GM23338 (cell line): ENCODE measurements around the gene KLHL18. TPM values are rescaled to one million over a fixed set of nuclear protein-coding genes. Genes with fewer than 3 reads are reported as not detected.

Experiments used
- ATAC-seq: fragments of 200-7000 bp; cut with Tn5 transposase; 3 replicates; pipeline ENCODE4 v1.9.1; 2020
- DNase-seq: peaks from one replicate; pipeline ENCODE4 v3.0.0-alpha.2; 2015; ENCODE audit warnings: low spot score
- H2AFZ ChIP-seq: fragments of 200-600 bp; sonication (generic); 2 replicates; pipeline ENCODE4 v1.8.0; 2016; ENCODE audit warnings: antibody characterized with exemption, mild to moderate bottlenecking, moderate library complexity
- H3F3A ChIP-seq: fragments of 200-600 bp; sonication (generic); replicated peaks from 2 replicates; pipeline ENCODE4 v1.8.0; 2017; ENCODE audit warnings: antibody characterized with exemption, mixed run types, low read depth
- H3K27ac ChIP-seq: fragments of 200-600 bp; sonication (generic); 2 replicates; pipeline ENCODE4 v1.6.1; 2016; ENCODE audit warnings: low read depth
- H3K27me3 ChIP-seq: fragments of 200-600 bp; sonication (generic); 2 replicates; pipeline ENCODE4 v1.8.0; 2016; ENCODE audit warnings: mild to moderate bottlenecking, mixed run types, moderate library complexity; ENCODE audit not compliant: insufficient read depth
- H3K36me3 ChIP-seq: fragments of 200-600 bp; sonication (generic); 2 replicates; pipeline ENCODE4 v1.8.0; 2016; ENCODE audit warnings: mild to moderate bottlenecking; ENCODE audit not compliant: insufficient read depth
- H3K4me1 ChIP-seq: fragments of 200-600 bp; sonication (generic); 2 replicates; pipeline ENCODE4 v1.8.0; 2016; ENCODE audit warnings: mild to moderate bottlenecking, moderate library complexity; ENCODE audit not compliant: insufficient read depth
- H3K4me2 ChIP-seq: fragments of 200-600 bp; sonication (generic); 2 replicates; pipeline ENCODE4 v1.7.1; 2017; ENCODE audit warnings: mixed run types
- H3K4me3 ChIP-seq: fragments of 200-600 bp; sonication (generic); 2 replicates; pipeline ENCODE4 v1.6.1; 2016; ENCODE audit warnings: mixed run types
- H3K79me2 ChIP-seq: fragments of 200-600 bp; sonication (generic); replicated peaks from 2 replicates; pipeline ENCODE4 v1.8.0; 2017; ENCODE audit warnings: mild to moderate bottlenecking; ENCODE audit not compliant: insufficient read depth
- H3K9me2 ChIP-seq: fragments of 200-600 bp; sonication (generic); 2 replicates; pipeline ENCODE4 v1.8.0; 2017; ENCODE audit not compliant: insufficient read depth
- H4K20me1 ChIP-seq: fragments of 200-600 bp; sonication (generic); replicated peaks from 2 replicates; pipeline ENCODE4 v1.8.0; 2017; ENCODE audit warnings: mild to moderate bottlenecking; ENCODE audit not compliant: insufficient read depth
- H3K27ac Mint-ChIP-seq: 2 replicates; pipeline ENCODE4 v1.8.0; 2020; ENCODE audit warnings: inconsistent platforms, mild to moderate bottlenecking, moderate library complexity, mixed read lengths
- H3K27me3 Mint-ChIP-seq: 3 replicates; pipeline ENCODE4 v1.8.0; 2022; ENCODE audit warnings: low read depth, mild to moderate bottlenecking, moderate library complexity, mixed read lengths, inconsistent platforms; ENCODE audit not compliant: insufficient read depth, poor library complexity
- H3K36me3 Mint-ChIP-seq: 3 replicates; pipeline ENCODE4 v1.8.0; 2021; ENCODE audit warnings: low read depth, mild to moderate bottlenecking, inconsistent platforms, moderate library complexity, mixed read lengths
- H3K4me1 Mint-ChIP-seq: 3 replicates; pipeline ENCODE4 v1.8.0; 2020; ENCODE audit warnings: mild to moderate bottlenecking, inconsistent platforms, mixed read lengths
- H3K4me3 Mint-ChIP-seq: 3 replicates; pipeline ENCODE4 v1.8.0; 2021; ENCODE audit warnings: moderate library complexity, mild to moderate bottlenecking, inconsistent platforms, mixed read lengths
- H3K9me3 Mint-ChIP-seq: 3 replicates; pipeline ENCODE4 v1.8.0; 2020; ENCODE audit warnings: moderate library complexity, mild to moderate bottlenecking, inconsistent platforms, mixed read lengths
- CREB1 ChIP-seq: fragments of 250-450 bp; sonication (Bioruptor Pico); IDR thresholded peaks from 2 replicates; pipeline ENCODE4 v1.5.0; 2020; ENCODE audit warnings: low read depth, mild to moderate bottlenecking, moderate library complexity
- EZH2 ChIP-seq: fragments of 200-600 bp; sonication (generic); IDR thresholded peaks from one replicate; pipeline ENCODE4 v1.8.0; 2017; ENCODE audit warnings: antibody characterized with exemption, mild to moderate bottlenecking, low read depth; ENCODE audit not compliant: unreplicated experiment
- EZH2phosphoT487 ChIP-seq: fragments of 200-600 bp; sonication (generic); IDR thresholded peaks from one replicate; pipeline ENCODE4 v1.8.1; 2018; ENCODE audit warnings: antibody characterized with exemption; ENCODE audit not compliant: unreplicated experiment
- JUNB ChIP-seq: IDR thresholded peaks from one replicate; pipeline ENCODE4 v1.6.1; 2016; ENCODE audit warnings: antibody characterized with exemption; ENCODE audit not compliant: unreplicated experiment
- NANOG ChIP-seq: IDR thresholded peaks from 2 replicates; pipeline ENCODE4 v1.6.1; 2016; ENCODE audit warnings: antibody characterized with exemption, borderline replicate concordance
- POLR2AphosphoS5 ChIP-seq: IDR thresholded peaks from 2 replicates; pipeline ENCODE4 v1.6.1; 2016; ENCODE audit warnings: antibody characterized with exemption, low read depth
- STAT1 ChIP-seq: IDR thresholded peaks from one replicate; pipeline ENCODE4 v1.6.1; 2016; ENCODE audit warnings: antibody characterized with exemption; ENCODE audit not compliant: unreplicated experiment
- ZNF114 ChIP-seq: fragments of 250-450 bp; sonication (Bioruptor Pico); IDR thresholded peaks from 2 replicates; pipeline ENCODE4 v1.5.0; 2020; ENCODE audit warnings: mild to moderate bottlenecking, moderate library complexity
- ZNF331 ChIP-seq: fragments of 250-450 bp; sonication (Bioruptor Pico); IDR thresholded peaks from 2 replicates; pipeline ENCODE4 v1.5.0; 2020; ENCODE audit warnings: low read depth, mild to moderate bottlenecking, moderate library complexity
- polyA plus RNA-seq: library from polyadenylated mRNA; unstranded; fragments of >200 nt; fragmentation: Nextera tagmentation; extraction: Ambion mirVana; gene quantifications from 2 replicates; pipeline ENCODE4 v1.2.1, GENCODE V29; 2016
- total RNA-seq: library from RNA; depleted of rRNA; stranded (reverse); fragments of >200 nt; shearing (Covaris generic); gene quantifications from 2 replicates; pipeline ENCODE4 v1.2.3, GENCODE V29; 2014
- TF ChIP-seq, protein P1 (sequence below): IDR thresholded peaks from 2 replicates; pipeline ENCODE4 v1.6.1; 2016; ENCODE audit warnings: antibody characterized with exemption
- TF ChIP-seq, protein P2 (sequence below): fragments of 250-450 bp; sonication (Bioruptor Pico); IDR thresholded peaks from 2 replicates; pipeline ENCODE4 v1.5.0; 2020; ENCODE audit warnings: mild to moderate bottlenecking, moderate library complexity
- TF ChIP-seq, protein P3 (sequence below): IDR thresholded peaks from one replicate; pipeline ENCODE4 v1.6.1; 2018; ENCODE audit warnings: antibody characterized with exemption; ENCODE audit not compliant: unreplicated experiment
- TF ChIP-seq, protein P4 (sequence below), 2 experiments: fragments of 200-600 bp in 1 of 2; sonication (generic) in 1 of 2; conservative IDR thresholded peaks; 2 replicates each; pipeline versions ENCODE4 v1.5.1 to v1.6.1; 2016 to 2017; ENCODE audit warnings: antibody characterized with exemption in 2 of 2, low read depth in 2 of 2, mild to moderate bottlenecking in 2 of 2, moderate library complexity in 1 of 2

KLHL18 gene
- total and polyA plus RNA-seq, 2 experiments from 2014 or later: 11.3 to 18.1 TPM

DNA sequence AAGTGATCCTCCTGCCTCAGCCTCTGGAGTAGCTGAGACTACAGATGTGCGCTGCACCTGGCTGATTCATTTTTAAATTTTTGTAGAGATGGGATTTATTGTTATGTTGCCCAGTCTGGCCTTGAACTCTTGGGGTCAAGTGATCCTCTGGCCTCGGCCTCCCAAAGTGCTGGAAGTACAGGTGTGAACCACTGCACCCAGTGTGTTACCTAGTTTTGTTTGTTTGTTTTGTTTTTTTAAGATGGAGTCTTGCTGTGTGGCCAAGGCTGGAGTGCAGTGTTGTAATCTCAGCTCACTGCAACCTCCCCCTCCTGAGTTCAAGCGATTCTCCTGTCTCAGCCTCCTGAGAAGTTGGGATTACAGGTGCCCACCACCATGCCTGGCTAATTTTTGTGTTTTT, 110.2 kb downstream of the KLHL18 start:
- Mint-ChIP-seq H3K27ac (no peak overlapping the region), H3K36me3 (peaks cover 10% of the 10 kb centered on the region; the same call in 2 of the 3 replicates), H3K9me3 (no peaks in the 10 kb centered on the region), H3K4me1 (peaks cover 4% of the 10 kb centered on the region; the same call in 2 of the 3 replicates), H3K4me3 (no peak overlapping the region), H3K27me3 (peaks cover 1% of the 10 kb centered on the region)
- Histone ChIP-seq H3K27ac (no peak overlapping the region), H3F3A (no peaks in the 10 kb centered on the region; the same call in 1 of the 2 replicates), H3K4me3 (no peak overlapping the region), H2AFZ (no peak overlapping the region), H3K9me2 (no peaks in the 10 kb centered on the region), H3K79me2 (peaks cover 64% of the 10 kb centered on the region), H3K36me3 (no peaks in the 10 kb centered on the region; the same call in 1 of the 2 replicates), H4K20me1 (peaks cover 36% of the 10 kb centered on the region), H3K27me3 (no peaks in the 10 kb centered on the region), H3K4me2 (no peak overlapping the region), H3K4me1 (peaks cover 6% of the 10 kb centered on the region; the same call in 1 of the 2 replicates)
- TF ChIP-seq STAT1 (no peak), ZNF331 (no peak), JUNB (no peak), EZH2 (no peak), NANOG (no peak), ZNF114 (CRISPR knock-in tag) (no peak), CREB1 (CRISPR knock-in tag) (no peak), EZH2phosphoT487 (no peak), POLR2AphosphoS5 (no peak)
- TF ChIP-seq, protein P1, sequence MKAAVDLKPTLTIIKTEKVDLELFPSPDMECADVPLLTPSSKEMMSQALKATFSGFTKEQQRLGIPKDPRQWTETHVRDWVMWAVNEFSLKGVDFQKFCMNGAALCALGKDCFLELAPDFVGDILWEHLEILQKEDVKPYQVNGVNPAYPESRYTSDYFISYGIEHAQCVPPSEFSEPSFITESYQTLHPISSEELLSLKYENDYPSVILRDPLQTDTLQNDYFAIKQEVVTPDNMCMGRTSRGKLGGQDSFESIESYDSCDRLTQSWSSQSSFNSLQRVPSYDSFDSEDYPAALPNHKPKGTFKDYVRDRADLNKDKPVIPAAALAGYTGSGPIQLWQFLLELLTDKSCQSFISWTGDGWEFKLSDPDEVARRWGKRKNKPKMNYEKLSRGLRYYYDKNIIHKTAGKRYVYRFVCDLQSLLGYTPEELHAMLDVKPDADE: no peak
- TF ChIP-seq, protein P2, sequence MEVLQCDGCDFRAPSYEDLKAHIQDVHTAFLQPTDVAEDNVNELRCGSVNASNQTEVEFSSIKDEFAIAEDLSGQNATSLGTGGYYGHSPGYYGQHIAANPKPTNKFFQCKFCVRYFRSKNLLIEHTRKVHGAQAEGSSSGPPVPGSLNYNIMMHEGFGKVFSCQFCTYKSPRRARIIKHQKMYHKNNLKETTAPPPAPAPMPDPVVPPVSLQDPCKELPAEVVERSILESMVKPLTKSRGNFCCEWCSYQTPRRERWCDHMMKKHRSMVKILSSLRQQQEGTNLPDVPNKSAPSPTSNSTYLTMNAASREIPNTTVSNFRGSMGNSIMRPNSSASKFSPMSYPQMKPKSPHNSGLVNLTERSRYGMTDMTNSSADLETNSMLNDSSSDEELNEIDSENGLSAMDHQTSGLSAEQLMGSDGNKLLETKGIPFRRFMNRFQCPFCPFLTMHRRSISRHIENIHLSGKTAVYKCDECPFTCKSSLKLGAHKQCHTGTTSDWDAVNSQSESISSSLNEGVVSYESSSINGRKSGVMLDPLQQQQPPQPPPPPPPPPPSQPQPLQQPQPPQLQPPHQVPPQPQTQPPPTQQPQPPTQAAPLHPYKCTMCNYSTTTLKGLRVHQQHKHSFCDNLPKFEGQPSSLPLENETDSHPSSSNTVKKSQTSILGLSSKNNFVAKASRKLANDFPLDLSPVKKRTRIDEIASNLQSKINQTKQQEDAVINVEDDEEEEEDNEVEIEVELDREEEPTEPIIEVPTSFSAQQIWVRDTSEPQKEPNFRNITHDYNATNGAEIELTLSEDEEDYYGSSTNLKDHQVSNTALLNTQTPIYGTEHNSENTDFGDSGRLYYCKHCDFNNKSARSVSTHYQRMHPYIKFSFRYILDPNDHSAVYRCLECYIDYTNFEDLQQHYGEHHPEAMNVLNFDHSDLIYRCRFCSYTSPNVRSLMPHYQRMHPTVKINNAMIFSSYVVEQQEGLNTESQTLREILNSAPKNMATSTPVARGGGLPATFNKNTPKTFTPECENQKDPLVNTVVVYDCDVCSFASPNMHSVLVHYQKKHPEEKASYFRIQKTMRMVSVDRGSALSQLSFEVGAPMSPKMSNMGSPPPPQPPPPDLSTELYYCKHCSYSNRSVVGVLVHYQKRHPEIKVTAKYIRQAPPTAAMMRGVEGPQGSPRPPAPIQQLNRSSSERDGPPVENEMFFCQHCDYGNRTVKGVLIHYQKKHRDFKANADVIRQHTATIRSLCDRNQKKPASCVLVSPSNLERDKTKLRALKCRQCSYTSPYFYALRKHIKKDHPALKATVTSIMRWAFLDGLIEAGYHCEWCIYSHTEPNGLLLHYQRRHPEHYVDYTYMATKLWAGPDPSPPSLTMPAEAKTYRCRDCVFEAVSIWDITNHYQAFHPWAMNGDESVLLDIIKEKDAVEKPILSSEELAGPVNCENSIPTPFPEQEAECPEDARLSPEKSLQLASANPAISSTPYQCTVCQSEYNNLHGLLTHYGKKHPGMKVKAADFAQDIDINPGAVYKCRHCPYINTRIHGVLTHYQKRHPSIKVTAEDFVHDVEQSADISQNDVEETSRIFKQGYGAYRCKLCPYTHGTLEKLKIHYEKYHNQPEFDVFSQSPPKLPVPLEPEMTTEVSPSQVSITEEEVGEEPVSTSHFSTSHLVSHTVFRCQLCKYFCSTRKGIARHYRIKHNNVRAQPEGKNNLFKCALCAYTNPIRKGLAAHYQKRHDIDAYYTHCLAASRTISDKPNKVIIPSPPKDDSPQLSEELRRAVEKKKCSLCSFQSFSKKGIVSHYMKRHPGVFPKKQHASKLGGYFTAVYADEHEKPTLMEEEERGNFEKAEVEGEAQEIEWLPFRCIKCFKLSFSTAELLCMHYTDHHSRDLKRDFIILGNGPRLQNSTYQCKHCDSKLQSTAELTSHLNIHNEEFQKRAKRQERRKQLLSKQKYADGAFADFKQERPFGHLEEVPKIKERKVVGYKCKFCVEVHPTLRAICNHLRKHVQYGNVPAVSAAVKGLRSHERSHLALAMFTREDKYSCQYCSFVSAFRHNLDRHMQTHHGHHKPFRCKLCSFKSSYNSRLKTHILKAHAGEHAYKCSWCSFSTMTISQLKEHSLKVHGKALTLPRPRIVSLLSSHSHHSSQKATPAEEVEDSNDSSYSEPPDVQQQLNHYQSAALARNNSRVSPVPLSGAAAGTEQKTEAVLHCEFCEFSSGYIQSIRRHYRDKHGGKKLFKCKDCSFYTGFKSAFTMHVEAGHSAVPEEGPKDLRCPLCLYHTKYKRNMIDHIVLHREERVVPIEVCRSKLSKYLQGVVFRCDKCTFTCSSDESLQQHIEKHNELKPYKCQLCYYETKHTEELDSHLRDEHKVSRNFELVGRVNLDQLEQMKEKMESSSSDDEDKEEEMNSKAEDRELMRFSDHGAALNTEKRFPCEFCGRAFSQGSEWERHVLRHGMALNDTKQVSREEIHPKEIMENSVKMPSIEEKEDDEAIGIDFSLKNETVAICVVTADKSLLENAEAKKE (CRISPR knock-in tag): no peak
- TF ChIP-seq, protein P3, sequence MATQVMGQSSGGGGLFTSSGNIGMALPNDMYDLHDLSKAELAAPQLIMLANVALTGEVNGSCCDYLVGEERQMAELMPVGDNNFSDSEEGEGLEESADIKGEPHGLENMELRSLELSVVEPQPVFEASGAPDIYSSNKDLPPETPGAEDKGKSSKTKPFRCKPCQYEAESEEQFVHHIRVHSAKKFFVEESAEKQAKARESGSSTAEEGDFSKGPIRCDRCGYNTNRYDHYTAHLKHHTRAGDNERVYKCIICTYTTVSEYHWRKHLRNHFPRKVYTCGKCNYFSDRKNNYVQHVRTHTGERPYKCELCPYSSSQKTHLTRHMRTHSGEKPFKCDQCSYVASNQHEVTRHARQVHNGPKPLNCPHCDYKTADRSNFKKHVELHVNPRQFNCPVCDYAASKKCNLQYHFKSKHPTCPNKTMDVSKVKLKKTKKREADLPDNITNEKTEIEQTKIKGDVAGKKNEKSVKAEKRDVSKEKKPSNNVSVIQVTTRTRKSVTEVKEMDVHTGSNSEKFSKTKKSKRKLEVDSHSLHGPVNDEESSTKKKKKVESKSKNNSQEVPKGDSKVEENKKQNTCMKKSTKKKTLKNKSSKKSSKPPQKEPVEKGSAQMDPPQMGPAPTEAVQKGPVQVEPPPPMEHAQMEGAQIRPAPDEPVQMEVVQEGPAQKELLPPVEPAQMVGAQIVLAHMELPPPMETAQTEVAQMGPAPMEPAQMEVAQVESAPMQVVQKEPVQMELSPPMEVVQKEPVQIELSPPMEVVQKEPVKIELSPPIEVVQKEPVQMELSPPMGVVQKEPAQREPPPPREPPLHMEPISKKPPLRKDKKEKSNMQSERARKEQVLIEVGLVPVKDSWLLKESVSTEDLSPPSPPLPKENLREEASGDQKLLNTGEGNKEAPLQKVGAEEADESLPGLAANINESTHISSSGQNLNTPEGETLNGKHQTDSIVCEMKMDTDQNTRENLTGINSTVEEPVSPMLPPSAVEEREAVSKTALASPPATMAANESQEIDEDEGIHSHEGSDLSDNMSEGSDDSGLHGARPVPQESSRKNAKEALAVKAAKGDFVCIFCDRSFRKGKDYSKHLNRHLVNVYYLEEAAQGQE: no peak
- TF ChIP-seq, protein P4, sequence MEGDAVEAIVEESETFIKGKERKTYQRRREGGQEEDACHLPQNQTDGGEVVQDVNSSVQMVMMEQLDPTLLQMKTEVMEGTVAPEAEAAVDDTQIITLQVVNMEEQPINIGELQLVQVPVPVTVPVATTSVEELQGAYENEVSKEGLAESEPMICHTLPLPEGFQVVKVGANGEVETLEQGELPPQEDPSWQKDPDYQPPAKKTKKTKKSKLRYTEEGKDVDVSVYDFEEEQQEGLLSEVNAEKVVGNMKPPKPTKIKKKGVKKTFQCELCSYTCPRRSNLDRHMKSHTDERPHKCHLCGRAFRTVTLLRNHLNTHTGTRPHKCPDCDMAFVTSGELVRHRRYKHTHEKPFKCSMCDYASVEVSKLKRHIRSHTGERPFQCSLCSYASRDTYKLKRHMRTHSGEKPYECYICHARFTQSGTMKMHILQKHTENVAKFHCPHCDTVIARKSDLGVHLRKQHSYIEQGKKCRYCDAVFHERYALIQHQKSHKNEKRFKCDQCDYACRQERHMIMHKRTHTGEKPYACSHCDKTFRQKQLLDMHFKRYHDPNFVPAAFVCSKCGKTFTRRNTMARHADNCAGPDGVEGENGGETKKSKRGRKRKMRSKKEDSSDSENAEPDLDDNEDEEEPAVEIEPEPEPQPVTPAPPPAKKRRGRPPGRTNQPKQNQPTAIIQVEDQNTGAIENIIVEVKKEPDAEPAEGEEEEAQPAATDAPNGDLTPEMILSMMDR (conservative IDR thresholded peaks at IDR 0.05; ENCODE audit: low read depth in 2 of 2): no peak
- DNase-seq (no peak), ATAC-seq (no peak)
